ENCODE data around the gene ZNF41.

- TF ChIP-seq CTCF (IDR thresholded peaks at IDR 0.05) (no peak), RAD21 (IDR thresholded peaks at IDR 0.05; ENCODE audit: low read length) (no peak), EP300 (IDR thresholded peaks at IDR 0.05; ENCODE audit: borderline replicate concordance in 1 of 2, low read depth in 1 of 2, low read length in 1 of 2) (no peak)
These were observed 18.4 kb upstream of the ZNF41 start for GRCh38 chrX:47501226-47502074.
